H1 (cell line): ENCODE measurements around the gene PHAX. TPM values are rescaled to one million over a fixed set of nuclear protein-coding genes. Genes with fewer than 3 reads are reported as not detected.

Experiments
- CTCF ChIA-PET: fragments of 300-600 bp; sonication (Branson Sonifier 250); formaldehyde crosslinking; loops from one replicate; lab custom pipeline; 2021; ENCODE audit not compliant: partially characterized antibody; lab: Charles Lee
- POLR2A ChIA-PET: fragments of 300-600 bp; sonication (Branson Sonifier 250); formaldehyde crosslinking; loops from one replicate; lab custom pipeline; 2021; ENCODE audit warnings: inconsistent platforms; ENCODE audit not compliant: partially characterized antibody; lab: Charles Lee
- DNase-seq, 2 experiments: peaks; one replicate each; pipeline versions ENCODE4 v3.0.0 to v3.0.0-alpha.2; 2010 to 2022; ENCODE audit warnings: low spot score in 2 of 2, low read depth in 1 of 2, mixed read lengths in 1 of 2
- FAIRE-seq: peaks from 2 replicates; lab custom pipeline; 2011; peaks lifted over from hg19 to GRCh38; lab: Jason Lieb, UNC
- H2AFZ ChIP-seq: 2 replicates; pipeline ENCODE4 v1.8.1; 2012; ENCODE audit warnings: low read length, inconsistent platforms
- H2AK5ac ChIP-seq: 2 replicates; pipeline ENCODE4 v1.6.1; 2013; ENCODE audit warnings: low read depth, low read length
- H2BK120ac ChIP-seq: replicated peaks from 2 replicates; pipeline ENCODE3; 2013; ENCODE audit warnings: low read depth, low read length, inconsistent platforms
- H2BK12ac ChIP-seq: 2 replicates; pipeline ENCODE4 v1.6.1; 2013; ENCODE audit warnings: low read depth, low read length
- H2BK15ac ChIP-seq: 2 replicates; pipeline ENCODE4 v1.6.1; 2013; ENCODE audit warnings: low read length
- H2BK20ac ChIP-seq: 2 replicates; pipeline ENCODE4 v1.6.1; 2013; ENCODE audit warnings: low read length
- H2BK5ac ChIP-seq: 2 replicates; pipeline ENCODE4 v1.6.1; 2013; ENCODE audit warnings: low read depth, low read length
- H3K14ac ChIP-seq: 2 replicates; pipeline ENCODE4 v1.6.1; 2013; ENCODE audit warnings: inconsistent platforms; ENCODE audit not compliant: insufficient read length
- H3K18ac ChIP-seq: 2 replicates; pipeline ENCODE4 v1.6.1; 2013; ENCODE audit warnings: low read length; ENCODE audit errors: extremely low read depth
- H3K23ac ChIP-seq: 2 replicates; pipeline ENCODE4 v1.6.1; 2013; ENCODE audit warnings: inconsistent platforms; ENCODE audit not compliant: insufficient read length
- H3K23me2 ChIP-seq: 2 replicates; pipeline ENCODE4 v1.6.1; 2013; ENCODE audit warnings: low read depth, low read length
- H3K27ac ChIP-seq: 2 replicates; pipeline ENCODE4 v1.6.1; 2011; ENCODE audit warnings: low read depth, low read length, inconsistent platforms
- H3K27me3 ChIP-seq, 4 experiments: replicated peaks in 1 of 4; 1 replicate in 1 of 4; 2 replicates in 3 of 4; pipeline versions ENCODE4 v1.6.1 to v1.8.1; 2011 to 2013; ENCODE audit warnings: low read length in 3 of 4, mild to moderate bottlenecking in 3 of 4, inconsistent platforms in 2 of 4, mixed read lengths in 2 of 4, moderate library complexity in 1 of 4; ENCODE audit not compliant: control insufficient read depth in 3 of 4, insufficient read depth in 3 of 4; ENCODE audit errors: extremely low read depth in 1 of 4
- H3K36me3 ChIP-seq, 4 experiments: 2 replicates each; pipeline versions ENCODE4 v1.6.1 to v1.8.1; 2011 to 2013; ENCODE audit warnings: mild to moderate bottlenecking in 4 of 4, low read length in 3 of 4, moderate library complexity in 2 of 4, control low read depth in 1 of 4, inconsistent platforms in 1 of 4; ENCODE audit not compliant: insufficient read depth in 4 of 4, control insufficient read depth in 2 of 4
- H3K4ac ChIP-seq: replicated peaks from 2 replicates; pipeline ENCODE3; 2013; ENCODE audit warnings: low read length, low read depth, mixed read lengths, inconsistent platforms; ENCODE audit not compliant: insufficient read length
- H3K4me1 ChIP-seq, 4 experiments: replicated peaks in 1 of 4; 1 replicate in 1 of 4; 2 replicates in 3 of 4; pipeline versions ENCODE4 v1.6.1 to v1.8.1; 2011 to 2013; ENCODE audit warnings: low read length in 3 of 4, inconsistent platforms in 2 of 4, mixed read lengths in 1 of 4; ENCODE audit not compliant: insufficient read depth in 4 of 4, control insufficient read depth in 3 of 4
- H3K4me2 ChIP-seq, 2 experiments: 2 replicates each; pipeline versions ENCODE4 v1.6.1 to v1.8.1; 2011 to 2013; ENCODE audit warnings: low read depth in 2 of 2, low read length in 2 of 2, control low read depth in 1 of 2, inconsistent platforms in 1 of 2, mild to moderate bottlenecking in 1 of 2; ENCODE audit not compliant: insufficient read depth in 1 of 2
- H3K4me3 ChIP-seq, 4 experiments: fragments of 200-600, 300-600 bp in 1 of 4; sonication (generic), shearing (Covaris generic), sonication (Bioruptor Twin) in 1 of 4; 2 replicates each; pipeline versions ENCODE4 v1.5.1 to v1.8.1; 2011 to 2016; ENCODE audit warnings: low read length in 4 of 4, low read depth in 3 of 4, control low read depth in 2 of 4, inconsistent platforms in 2 of 4, mild to moderate bottlenecking in 2 of 4, mixed read lengths in 1 of 4, moderate library complexity in 1 of 4; ENCODE audit not compliant: insufficient read depth in 2 of 4; ENCODE audit errors: extremely low read depth in 1 of 4
- H3K56ac ChIP-seq: replicated peaks from 2 replicates; pipeline ENCODE3; 2013; ENCODE audit warnings: low read depth, mild to moderate bottlenecking, mixed read lengths, low read length, inconsistent platforms; ENCODE audit not compliant: insufficient read length
- H3K79me1 ChIP-seq: 2 replicates; pipeline ENCODE4 v1.6.1; 2013; ENCODE audit warnings: low read depth, low read length, control low read depth
- H3K79me2 ChIP-seq, 2 experiments: 2 replicates each; pipeline versions ENCODE4 v1.6.1 to v1.8.1; 2012 to 2013; ENCODE audit warnings: low read length in 2 of 2, mild to moderate bottlenecking in 2 of 2, inconsistent platforms in 1 of 2; ENCODE audit not compliant: insufficient read depth in 2 of 2, control insufficient read depth in 1 of 2
- H3K9ac ChIP-seq, 4 experiments: replicated peaks in 1 of 4; 1 replicate in 1 of 4; 2 replicates in 3 of 4; pipeline versions ENCODE4 v1.6.1 to v1.8.1; 2011 to 2013; ENCODE audit warnings: low read depth in 3 of 4, low read length in 3 of 4, control low read depth in 2 of 4, mild to moderate bottlenecking in 2 of 4, moderate library complexity in 2 of 4, inconsistent platforms in 1 of 4; ENCODE audit errors: extremely low read depth in 1 of 4
- H3K9me3 ChIP-seq, 2 experiments: 2 replicates each; pipeline versions ENCODE4 v1.6.1 to v1.8.1; 2012 to 2013; ENCODE audit warnings: mild to moderate bottlenecking in 2 of 2, moderate library complexity in 2 of 2, control low read depth in 1 of 2, inconsistent platforms in 1 of 2, low read depth in 1 of 2, low read length in 1 of 2, mixed read lengths in 1 of 2; ENCODE audit not compliant: insufficient read depth in 2 of 2
- H4K20me1 ChIP-seq, 2 experiments: replicated peaks in 1 of 2; 2 replicates each; pipeline versions ENCODE3 to v1.8.1; 2011 to 2013; ENCODE audit warnings: inconsistent platforms in 2 of 2, low read length in 2 of 2, mild to moderate bottlenecking in 1 of 2; ENCODE audit not compliant: insufficient read depth in 2 of 2, control insufficient read depth in 1 of 2
- H4K5ac ChIP-seq: 2 replicates; pipeline ENCODE4 v1.6.1; 2013; ENCODE audit warnings: low read length, low read depth, mixed read lengths, inconsistent platforms; ENCODE audit not compliant: insufficient read length
- H4K8ac ChIP-seq: 2 replicates; pipeline ENCODE4 v1.8.0; 2013; ENCODE audit warnings: mild to moderate bottlenecking, moderate library complexity, low read length, inconsistent platforms; ENCODE audit not compliant: insufficient read depth; ENCODE audit errors: extremely low read depth
- H4K91ac ChIP-seq: replicated peaks from 2 replicates; pipeline ENCODE3; 2013; ENCODE audit warnings: low read length, mixed read lengths, inconsistent platforms; ENCODE audit not compliant: insufficient read length
- BCL11A ChIP-seq, 2 experiments: IDR thresholded peaks; one replicate each; pipeline ENCODE4 v1.6.1; 2011; ENCODE audit warnings: low read depth in 2 of 2, low read length in 2 of 2, mild to moderate bottlenecking in 2 of 2
- CBX5 ChIP-seq: fragments of 300-800, 300-1000 bp; sonication (generic); IDR thresholded peaks from 2 replicates; pipeline ENCODE4 v1.7.1; 2016; ENCODE audit warnings: antibody characterized with exemption, low read length, low read depth
- CHD1 ChIP-seq: IDR thresholded peaks from 2 replicates; pipeline ENCODE4 v1.6.1; 2012; ENCODE audit warnings: low read depth, low read length, improper control_type of control experiment
- CHD2 ChIP-seq: IDR thresholded peaks from 2 replicates; pipeline ENCODE4 v1.6.1; 2012; ENCODE audit warnings: low read length, improper control_type of control experiment
- GTF2F1 ChIP-seq: IDR thresholded peaks from 2 replicates; pipeline ENCODE4 v1.6.1; 2012; ENCODE audit warnings: low read depth, low read length, improper control_type of control experiment, borderline replicate concordance
- MAFK ChIP-seq: IDR thresholded peaks from 2 replicates; pipeline ENCODE4 v1.6.1; 2012; ENCODE audit warnings: low read depth, mild to moderate bottlenecking, improper control_type of control experiment, low read length
- NANOG ChIP-seq: IDR thresholded peaks from 2 replicates; pipeline ENCODE4 v1.6.1; 2011; ENCODE audit warnings: low read length, low read depth, mild to moderate bottlenecking, inconsistent platforms; ENCODE audit not compliant: insufficient read depth, poor library complexity, severe bottlenecking
- SRF ChIP-seq: IDR thresholded peaks from 2 replicates; pipeline ENCODE4 v1.6.1; 2011; ENCODE audit warnings: mild to moderate bottlenecking, low read depth, low read length, moderate library complexity
- SUZ12 ChIP-seq: fragments of 200-600 bp; sonication (generic); IDR thresholded peaks from 2 replicates; pipeline ENCODE4 v1.6.1; 2012; ENCODE audit warnings: mild to moderate bottlenecking, inconsistent platforms, low read length, moderate library complexity, mixed read lengths
- TBP ChIP-seq: IDR thresholded peaks from 2 replicates; pipeline ENCODE4 v1.6.1; 2011; ENCODE audit warnings: low read depth, low read length, improper control_type of control experiment
- ZNF274 ChIP-seq: IDR thresholded peaks from 2 replicates; pipeline ENCODE4 v1.7.0; 2012; ENCODE audit warnings: low read length, borderline replicate concordance; ENCODE audit errors: extremely low read depth
- whole genome bisulfite sequencing, 2 experiments: shearing (Covaris generic) in 1 of 2; methylation state at CpG; one replicate each; pipeline versions ENCODE4 v1.1.6 to v1.1.7; 2013 to 2015; ENCODE audit warnings: low lambda C conversion rate in 2 of 2, mixed read lengths in 2 of 2, inconsistent platforms in 1 of 2, low coverage in 1 of 2, missing lambda C conversion rate in 1 of 2; ENCODE audit not compliant: insufficient replicate concordance in 2 of 2, insufficient coverage in 1 of 2, insufficient read length in 1 of 2; ENCODE audit errors: extremely low coverage in 1 of 2, missing lambda C conversion rate in 1 of 2; 5-methylcytosine and 5-hydroxymethylcytosine counted together
- polyA plus RNA-seq, 7 experiments: library from polyadenylated mRNA; depleted of rRNA in 3 of 7; stranded (reverse) in 5 of 7; unstranded in 2 of 7; fragments of >200 nt in 5 of 7; fragments of 200-250 nt in 2 of 7; gene quantifications; 1 replicate in 5 of 7; 2 replicates in 1 of 7; 4 replicates in 1 of 7; pipeline versions ENCODE4 v1.2.1 to v1.2.3, GENCODE V29; 2011 to 2013; ENCODE audit warnings: missing spikeins in 2 of 7, mixed read lengths in 2 of 7
- total RNA-seq: library from RNA; stranded (reverse); fragmentation: NEBNext Ultra II Directional; extraction: Animal tissue kit (Norgen Biotek cat#: 25700); gene quantifications from 2 replicates; pipeline ENCODE4 v1.2.1, GENCODE V29; 2021
- TF ChIP-seq, protein P1 (sequence below): IDR thresholded peaks from 2 replicates; pipeline ENCODE4 v1.6.1; 2012; ENCODE audit warnings: inconsistent platforms

Gene PHAX
- total and polyA plus RNA-seq, 2 of the 8 experiments (the other 6 are each of a cell fraction or from before 2014, with no cell fraction given): 32.1 to 59.5 TPM

GRCh38 chr5:126675338-126675737, 74.6 kb downstream of the PHAX start:
- H3K4me3 ChIP-seq: no peak overlapping the region
- no peak overlapping the region for H3K9ac ChIP-seq
- H3K27ac ChIP-seq: no peak overlapping the region
- WGBS, 2 experiments: 91% methylated on average over 2 of the region's 2 CpGs; no CpG with 5 or more reads in 1 of the 2 experiments
- no peak overlapping the region for H3K56ac ChIP-seq
- H3K18ac ChIP-seq: no peak overlapping the region
- H3K4me1 ChIP-seq: peaks cover 11 to 29% (median 17%) of the 10 kb centered on the region in 4 experiments
- H4K91ac ChIP-seq: peak overlapping the region; percentile 58
- no peak overlapping the region for H2BK15ac ChIP-seq
- no peaks in the 10 kb centered on the region for H3K9me3 ChIP-seq
- no peak overlapping the region for H2BK120ac ChIP-seq
- no peaks in the 10 kb centered on the region for H3K36me3 ChIP-seq
- H4K8ac ChIP-seq: no peak overlapping the region
- H3K79me2 ChIP-seq: no peaks in the 10 kb centered on the region
- H3K4me2 ChIP-seq: no peak overlapping the region
- no peak overlapping the region for H4K5ac ChIP-seq
- H2AK5ac ChIP-seq: no peak overlapping the region
- no peak for TF ChIP-seq ZNF274
- no peak for TF ChIP-seq GTF2F1
- no peak for TF ChIP-seq TBP
- no peak for TF ChIP-seq MAFK
- TF ChIP-seq SUZ12: no peak
- no peak for TF ChIP-seq NANOG
- no peak for TF ChIP-seq CHD1
- TF ChIP-seq CBX5: no peak
- TF ChIP-seq BCL11A (IDR thresholded peaks at IDR 0.05; ENCODE audit: low read depth in 2 of 2, low read length in 2 of 2): no peak
- TF ChIP-seq CHD2: no peak
- TF ChIP-seq SRF: no peak
- TF ChIP-seq, protein P1, sequence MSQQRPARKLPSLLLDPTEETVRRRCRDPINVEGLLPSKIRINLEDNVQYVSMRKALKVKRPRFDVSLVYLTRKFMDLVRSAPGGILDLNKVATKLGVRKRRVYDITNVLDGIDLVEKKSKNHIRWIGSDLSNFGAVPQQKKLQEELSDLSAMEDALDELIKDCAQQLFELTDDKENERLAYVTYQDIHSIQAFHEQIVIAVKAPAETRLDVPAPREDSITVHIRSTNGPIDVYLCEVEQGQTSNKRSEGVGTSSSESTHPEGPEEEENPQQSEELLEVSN: no peak
- TF ChIP-seq, all 59 proteins: peak for 0
- Histone ChIP-seq H4K20me1 (no peaks in the 10 kb centered on the region), H3K79me1 (no peaks in the 10 kb centered on the region; the same call in 1 of the 2 replicates), H2BK20ac (0 out of 2 replicates have a peak overlapping the region, but pooled peaks have one; percentile 2), H3K4ac (no peak overlapping the region), H2AFZ (0 out of 2 replicates have a peak overlapping the region, but pooled peaks have one; percentile 6), H2BK12ac (0 out of 2 replicates have a peak overlapping the region, but pooled peaks have one; percentile 30), H3K14ac (no peak overlapping the region), H3K27me3 (no peaks in the 10 kb centered on the region), H3K23me2 (no peaks in the 10 kb centered on the region), H3K23ac (no peak overlapping the region), H2BK5ac (no peak overlapping the region)
- no peak for DNase-seq
- FAIRE-seq: no peak
- POLR2A ChIA-PET: interaction anchor here (0.7 to 10.8 kb wide), 3 partner anchors 10 to 102 kb away, joined by 3 to 146 read pairs (median 3); partner anchors contain the start of gene LMNB1
- CTCF ChIA-PET: interaction anchor here (0.7 to 11.4 kb wide), 27 partner anchors 11 to 151 kb away, joined by 3 to 251 read pairs (median 5); partner anchors contain the start of gene LMNB1
